CD1c-positive myeloid dendritic cell (primary cell): ENCODE results near the gene ANKRD50.

ENCODE experiments used
- DNase-seq: peaks from one replicate; pipeline ENCODE4 v3.0.0-alpha.2; 2016; ENCODE audit errors: extremely low spot score

Gene ANKRD50, protein sequence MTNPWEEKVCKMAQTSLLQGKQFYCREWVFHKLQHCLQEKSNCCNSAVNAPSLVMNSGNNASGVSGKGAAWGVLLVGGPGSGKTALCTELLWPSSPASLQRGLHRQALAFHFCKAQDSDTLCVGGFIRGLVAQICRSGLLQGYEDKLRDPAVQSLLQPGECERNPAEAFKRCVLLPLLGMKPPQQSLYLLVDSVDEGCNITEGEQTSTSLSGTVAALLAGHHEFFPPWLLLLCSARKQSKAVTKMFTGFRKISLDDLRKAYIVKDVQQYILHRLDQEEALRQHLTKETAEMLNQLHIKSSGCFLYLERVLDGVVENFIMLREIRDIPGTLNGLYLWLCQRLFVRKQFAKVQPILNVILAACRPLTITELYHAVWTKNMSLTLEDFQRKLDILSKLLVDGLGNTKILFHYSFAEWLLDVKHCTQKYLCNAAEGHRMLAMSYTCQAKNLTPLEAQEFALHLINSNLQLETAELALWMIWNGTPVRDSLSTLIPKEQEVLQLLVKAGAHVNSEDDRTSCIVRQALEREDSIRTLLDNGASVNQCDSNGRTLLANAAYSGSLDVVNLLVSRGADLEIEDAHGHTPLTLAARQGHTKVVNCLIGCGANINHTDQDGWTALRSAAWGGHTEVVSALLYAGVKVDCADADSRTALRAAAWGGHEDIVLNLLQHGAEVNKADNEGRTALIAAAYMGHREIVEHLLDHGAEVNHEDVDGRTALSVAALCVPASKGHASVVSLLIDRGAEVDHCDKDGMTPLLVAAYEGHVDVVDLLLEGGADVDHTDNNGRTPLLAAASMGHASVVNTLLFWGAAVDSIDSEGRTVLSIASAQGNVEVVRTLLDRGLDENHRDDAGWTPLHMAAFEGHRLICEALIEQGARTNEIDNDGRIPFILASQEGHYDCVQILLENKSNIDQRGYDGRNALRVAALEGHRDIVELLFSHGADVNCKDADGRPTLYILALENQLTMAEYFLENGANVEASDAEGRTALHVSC (N-terminal part only)

DNA sequence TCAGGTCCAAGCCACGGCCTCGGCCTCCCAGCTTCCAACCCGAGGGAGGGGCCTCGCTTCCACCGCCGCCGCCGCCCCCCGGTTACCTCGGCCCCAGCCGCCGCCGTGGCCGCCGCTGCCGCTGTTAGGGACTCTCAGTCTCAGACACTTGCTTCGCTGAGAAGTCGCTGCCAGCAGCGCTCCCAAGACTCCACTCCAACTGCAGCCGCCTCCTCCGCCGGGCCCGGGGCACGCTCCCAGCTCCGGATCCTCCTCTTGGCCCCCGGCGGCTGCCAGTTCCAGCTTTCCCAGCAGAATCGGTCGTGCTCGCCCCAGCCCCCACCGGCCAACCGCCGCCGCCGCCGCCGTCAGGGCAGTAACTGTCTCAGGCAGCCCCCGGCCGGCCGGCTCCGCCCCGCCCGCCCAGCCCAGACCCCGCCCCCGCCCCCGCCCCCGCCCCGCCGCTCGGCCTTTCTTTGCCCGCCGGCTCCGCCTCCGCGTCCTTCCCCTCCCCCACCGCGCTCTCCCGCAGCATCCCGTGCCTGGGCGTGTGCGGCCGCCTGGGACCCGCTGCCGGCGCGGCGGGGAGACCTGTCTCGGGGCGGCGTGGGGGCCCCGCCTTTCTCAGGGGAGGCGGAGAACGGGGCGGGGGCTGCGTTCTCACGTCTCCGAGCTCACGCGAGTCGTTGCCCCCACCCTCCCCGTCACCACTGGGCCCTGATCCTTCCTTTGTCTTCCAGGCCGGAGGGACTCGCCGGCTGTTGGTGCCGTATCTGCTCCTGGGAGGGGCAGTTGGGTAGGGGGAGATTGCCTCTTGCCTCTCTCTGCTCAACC is at the start of gene ANKRD50:
Gene ANKRD50 (minus strand): TSS at position 361 of the 813 bp plus-strand sequence. CDS start 2,221 bp downstream, outside the sequence.
- peak; percentile 77 for DNase-seq

DNA sequence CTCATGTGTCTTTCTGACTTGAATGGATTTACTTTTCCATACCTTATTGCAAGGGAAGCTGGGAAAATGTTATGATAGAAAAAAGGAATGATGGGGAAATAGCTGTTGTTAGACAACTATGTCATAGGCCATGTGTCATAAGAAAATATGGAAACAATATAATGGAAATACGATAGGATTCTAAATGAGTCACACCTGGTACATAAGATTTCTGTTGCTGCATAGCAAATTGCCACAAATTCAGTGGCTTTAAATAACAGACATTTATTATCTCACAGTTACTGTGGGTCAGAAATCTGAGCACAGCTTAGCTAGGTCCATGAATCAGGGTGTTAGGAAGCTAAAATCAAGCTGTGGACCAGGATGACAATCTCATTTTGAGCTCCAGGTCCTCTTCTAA is 44.6 kb upstream of the ANKRD50 start:
- no peak for DNase-seq

- DNase-seq: no peak
Observed at GRCh38 chr4:124754681-124755080, 42.1 kb upstream of the ANKRD50 start.

- DNase-seq: no peak
Observed at GRCh38 chr4:124753941-124754581, 41.5 kb upstream of the ANKRD50 start.

DNA sequence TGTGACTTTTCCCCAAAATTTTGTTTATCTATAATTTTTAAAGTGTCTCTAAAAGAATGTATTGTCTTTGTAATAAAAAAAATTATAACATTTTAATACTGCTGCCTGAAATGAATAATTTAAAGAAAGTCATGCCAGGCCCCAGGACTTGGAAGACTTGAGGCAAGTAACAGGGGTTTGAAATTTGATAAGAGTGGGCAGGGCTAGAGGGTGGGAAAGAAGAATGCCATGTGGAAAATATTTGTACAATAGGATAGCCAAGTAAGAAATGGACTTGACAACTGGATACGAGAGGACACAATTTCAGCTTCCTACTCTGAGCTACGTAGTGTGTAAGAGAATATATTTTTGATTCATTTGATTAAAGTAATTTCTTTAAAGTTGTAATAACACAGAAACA is 36.9 kb upstream of the ANKRD50 start:
- DNase-seq: no peak

- DNase-seq: no peak
Observed at GRCh38 chr4:124748965-124749364, 36.4 kb upstream of the ANKRD50 start.

DNA sequence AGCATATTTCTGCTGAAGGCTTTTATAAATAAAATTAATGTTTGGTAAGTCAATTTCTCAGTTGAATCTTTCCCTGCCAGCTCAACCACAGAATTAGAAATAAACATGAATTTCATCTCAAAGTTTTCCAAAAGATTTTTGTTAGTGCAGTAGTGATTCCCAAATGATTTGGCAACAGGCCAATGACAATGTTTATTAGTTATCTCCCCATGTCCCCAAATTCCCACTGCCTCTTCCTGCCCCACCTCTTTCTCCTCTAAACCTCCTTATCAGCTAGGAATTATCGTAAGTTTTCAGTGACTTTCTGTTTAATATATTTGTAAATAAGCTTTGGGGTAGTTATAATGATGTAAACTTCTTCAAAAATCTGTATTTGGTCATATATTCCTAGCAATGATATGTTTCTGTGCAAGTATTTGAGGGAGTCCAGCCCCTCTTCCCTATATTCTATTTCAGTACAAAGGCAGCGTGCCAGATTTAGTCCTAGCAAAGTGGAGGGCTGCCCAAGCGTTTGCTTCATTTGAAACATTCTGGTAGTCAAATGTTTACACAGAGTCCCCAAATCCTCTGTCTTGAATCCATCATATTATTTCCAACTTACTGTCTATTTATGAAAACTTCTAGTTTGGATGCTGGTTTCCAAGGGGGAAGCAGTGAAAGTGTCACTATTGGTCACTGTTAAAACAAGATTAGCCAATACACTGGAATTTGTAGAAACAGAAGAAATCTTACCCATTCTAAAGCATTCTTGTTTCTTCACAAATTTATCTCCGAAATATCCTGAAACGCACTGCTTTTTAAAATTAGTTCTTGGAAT is 33.7 kb upstream of the ANKRD50 start:
- DNase-seq: no peak

DNA sequence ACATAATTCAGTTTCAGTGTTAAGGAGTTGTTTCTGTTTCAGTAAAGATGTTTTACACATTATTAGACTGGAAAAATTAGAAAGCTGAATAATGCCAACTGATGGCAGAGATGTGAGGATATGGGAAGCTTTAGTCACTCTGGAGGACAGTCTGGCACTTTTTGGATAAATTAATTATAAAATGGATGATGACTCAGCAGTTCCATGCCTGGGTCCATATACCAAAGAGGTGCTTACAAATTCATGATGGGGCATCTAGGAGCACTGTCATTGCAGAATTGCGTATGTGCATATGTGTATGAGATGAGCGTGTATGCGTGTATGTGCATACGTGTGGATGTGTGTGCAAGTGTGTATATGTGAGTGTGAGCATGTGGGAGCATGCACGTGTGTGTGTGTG is 31.2 kb upstream of the ANKRD50 start:
- DNase-seq: no peak

DNA sequence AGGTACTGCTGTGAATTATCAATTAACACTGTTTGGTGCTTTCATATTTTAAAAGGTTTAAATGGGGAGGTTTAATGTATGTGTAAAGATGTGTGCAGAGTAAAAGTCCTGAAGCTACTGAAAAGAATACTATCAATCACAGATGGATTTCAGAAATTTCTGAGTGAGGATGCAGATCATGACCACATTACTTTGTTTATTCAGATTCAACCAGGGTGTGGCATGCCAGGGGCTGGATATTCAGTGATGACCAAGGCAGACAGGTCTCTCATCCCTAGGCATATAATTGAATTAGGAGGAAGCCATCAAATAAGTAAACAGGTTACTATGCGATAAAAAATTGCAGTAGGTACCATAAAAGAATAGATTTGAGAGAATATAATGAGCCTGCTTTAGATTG is 28.0 kb upstream of the ANKRD50 start:
- no peak for DNase-seq

- DNase-seq: no peak
Observed at GRCh38 chr4:124738994-124739393, 26.5 kb upstream of the ANKRD50 start.

- no peak for DNase-seq
Observed at GRCh38 chr4:124737619-124738018, 25.1 kb upstream of the ANKRD50 start.

DNA sequence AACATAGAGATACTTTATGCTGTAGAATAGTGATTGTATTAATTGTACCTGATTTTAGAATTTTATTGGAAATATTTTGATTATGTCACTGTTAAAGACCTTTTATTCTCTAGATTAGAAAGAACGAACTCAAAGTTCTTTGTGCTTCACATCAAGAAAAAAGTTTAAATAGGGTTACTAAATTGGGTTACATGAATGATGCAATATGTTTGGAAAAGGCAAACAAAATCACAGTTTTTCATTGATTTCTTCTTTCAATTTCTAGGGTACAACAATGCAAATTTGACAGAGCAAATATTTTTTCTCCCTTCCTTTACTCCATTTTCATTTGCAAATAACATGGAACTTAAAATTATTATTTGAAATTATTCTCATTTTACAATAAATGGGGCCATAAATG is 24.0 kb upstream of the ANKRD50 start:
- no peak for DNase-seq

- no peak for DNase-seq
Observed at GRCh38 chr4:124727331-124727890, 14.9 kb upstream of the ANKRD50 start.

- DNase-seq: no peak
Observed at GRCh38 chr4:124726269-124726668, 13.7 kb upstream of the ANKRD50 start.

DNA sequence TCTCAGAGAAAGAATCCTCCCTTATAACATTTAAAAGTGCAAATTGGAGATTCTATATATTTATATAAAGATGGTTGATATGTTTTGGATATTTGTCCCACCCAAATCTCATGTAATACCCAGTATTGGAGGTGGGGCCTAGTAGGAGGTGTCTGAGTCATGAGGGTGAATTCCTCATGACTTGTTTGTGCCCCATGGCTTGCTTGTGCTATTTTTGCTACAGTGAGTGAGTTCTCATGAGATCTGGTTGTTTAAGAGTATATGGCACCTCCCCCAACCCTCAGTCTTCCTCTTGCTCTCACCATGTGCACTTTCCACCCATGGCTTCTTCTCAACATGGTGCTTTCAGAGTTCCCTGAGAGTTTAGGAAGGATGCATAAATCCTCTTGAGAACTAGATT is 9.5 kb upstream of the ANKRD50 start:
- DNase-seq: no peak

GRCh38 chr4:124717101-124717500 is 4.6 kb upstream of the ANKRD50 start:
- no peak for DNase-seq

DNA sequence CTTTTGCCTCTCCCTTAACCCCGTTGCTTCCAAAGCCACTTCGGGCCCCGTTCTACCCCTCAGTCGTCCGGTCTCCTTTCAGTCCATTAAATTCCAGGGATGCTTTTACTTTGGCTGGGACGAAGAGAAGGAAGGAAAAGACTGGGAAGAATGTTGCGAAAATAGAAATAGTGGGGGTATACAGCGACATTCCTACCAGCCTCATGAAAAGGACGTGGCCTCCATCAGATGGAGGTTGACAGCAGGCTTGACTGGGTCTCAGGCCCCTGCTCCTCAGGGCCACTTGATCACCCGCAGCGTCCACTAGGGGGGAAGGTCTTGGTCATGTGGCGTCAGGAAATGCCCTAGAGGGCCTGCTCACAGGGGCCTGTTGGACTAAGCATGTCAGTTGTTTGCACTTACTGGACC is 657 bp upstream of the ANKRD50 start:
- peak; percentile 59 for DNase-seq

GRCh38 chr4:124711471-124712371 is 811 bp downstream of the ANKRD50 start:
- DNase-seq: peak; percentile 72

GRCh38 chr4:124710911-124711310 is 1.6 kb downstream of the ANKRD50 start:
- DNase-seq: peak; percentile 10
